Vagina (tissue), 2 donors: ENCODE measurements around the gene GRIK5. TPM values are rescaled to one million over a fixed set of nuclear protein-coding genes. Genes with fewer than 3 reads are reported as not detected.
A peak's percentile ranks its signal among the peaks of the same experiment; 100 is the strongest.
"Not testable (repeated sequence)": the region's sequence is repeated elsewhere in the genome, so short reads cannot be mapped to it uniquely, and the experiment has no call there.

Experiments used
- DNase-seq, 2 donors: peaks; one replicate each; pipeline ENCODE4 v3.0.0-alpha.2; 2017; ENCODE audit errors: extremely low spot score in 2 of 2
- H3K27ac ChIP-seq: fragments of 200-600 bp; sonication (generic); one replicate; pipeline ENCODE4 v1.5.1; 2019
- H3K27me3 ChIP-seq: fragments of 200-600 bp; sonication (generic); one replicate; pipeline ENCODE4 v1.5.1; 2019
- H3K36me3 ChIP-seq, 2 donors: fragments of 200-600 bp; sonication (generic); one replicate each; pipeline ENCODE4 v1.5.1; 2017 to 2019
- H3K4me1 ChIP-seq: fragments of 200-600 bp; sonication (generic); one replicate; pipeline ENCODE4 v1.5.1; 2019
- H3K4me3 ChIP-seq, 2 donors: fragments of 200-600 bp; sonication (generic); 1 replicate in 1 of 2; 2 replicates in 1 of 2; pipeline ENCODE4 v1.5.1; 2016 to 2019
- H3K9me3 ChIP-seq: fragments of 200-600 bp; sonication (generic); one replicate; pipeline ENCODE4 v1.5.1; 2019
- POLR2A ChIP-seq, 2 donors: fragments of 450-650 bp; IDR thresholded peaks; one replicate each; pipeline ENCODE4 v1.6.1; 2017; ENCODE audit warnings: antibody characterized with exemption in 2 of 2, mild to moderate bottlenecking in 2 of 2, moderate library complexity in 2 of 2
- POLR2AphosphoS5 ChIP-seq, 2 donors: sonication (generic); formaldehyde crosslinking; IDR thresholded peaks; one replicate each; pipeline ENCODE4 v1.9.0; 2017; ENCODE audit warnings: antibody characterized with exemption in 2 of 2, mild to moderate bottlenecking in 2 of 2, low read depth in 1 of 2; ENCODE audit not compliant: insufficient read depth in 1 of 2
- intact Hi-C: fragments of 100-400 bp; cut with DNase I; formaldehyde crosslinking; loops from one replicate; pipeline ENCODE4 v1.15.1; 2023
- total RNA-seq: library from RNA; depleted of rRNA; stranded (reverse); fragments of >200 nt; gene quantifications from one replicate; pipeline ENCODE4 v1.2.3, GENCODE V29; 2016
- TF ChIP-seq, protein P1 (sequence below), 3 experiments: fragments of 450-650 bp in 2 of 3; fragments of 200-600 bp in 1 of 3; sonication (generic) in 1 of 3; IDR thresholded peaks; one replicate each; pipeline ENCODE4 v1.5.1; 2017 to 2019; ENCODE audit warnings: antibody characterized with exemption in 3 of 3, mild to moderate bottlenecking in 2 of 3, moderate library complexity in 2 of 3

Gene GRIK5
- total RNA-seq, 1 donor from 2014 or later = 2.5 TPM

DNA sequence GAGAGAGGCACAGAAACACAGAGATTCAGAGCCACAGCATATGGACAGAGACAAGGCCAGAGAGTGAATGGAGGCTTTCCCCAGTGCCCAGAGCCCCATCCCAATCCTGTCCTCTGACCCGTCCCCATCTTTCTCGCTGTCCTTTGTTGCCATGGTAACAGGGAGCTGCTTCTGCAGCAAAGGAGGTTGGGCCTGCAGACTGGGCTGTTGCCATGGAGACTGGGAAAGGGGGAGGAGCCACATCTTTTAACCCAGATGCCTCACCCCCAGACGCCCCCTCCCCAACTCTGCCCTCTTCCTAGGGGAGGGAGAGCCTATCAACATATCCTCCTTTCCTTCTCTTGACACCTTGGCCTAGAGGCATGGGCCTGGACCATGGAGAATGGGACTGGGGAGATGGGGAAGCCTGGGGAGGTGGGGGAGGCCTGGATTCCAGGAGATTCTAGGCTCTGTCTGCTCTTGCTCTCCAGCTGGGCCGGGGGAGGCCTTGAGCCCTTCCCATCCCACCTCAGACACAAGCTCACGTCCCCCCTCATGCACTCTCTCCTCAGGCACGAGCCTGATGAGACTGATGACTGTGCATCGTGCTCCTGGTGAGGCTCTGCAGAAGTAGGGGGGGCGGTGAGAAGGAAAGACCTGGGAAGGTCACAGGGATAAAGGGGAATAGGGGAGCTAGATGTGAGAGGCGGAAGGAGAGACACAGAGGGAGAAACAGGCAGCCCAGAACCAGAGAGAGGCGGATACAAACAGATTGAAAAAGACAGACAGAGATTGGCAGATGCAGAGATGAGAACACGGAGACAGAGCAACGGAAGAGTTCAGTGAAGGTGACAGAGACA, 73.8 kb downstream of the GRIK5 start:
- intact Hi-C loops = no loop called here

DNA sequence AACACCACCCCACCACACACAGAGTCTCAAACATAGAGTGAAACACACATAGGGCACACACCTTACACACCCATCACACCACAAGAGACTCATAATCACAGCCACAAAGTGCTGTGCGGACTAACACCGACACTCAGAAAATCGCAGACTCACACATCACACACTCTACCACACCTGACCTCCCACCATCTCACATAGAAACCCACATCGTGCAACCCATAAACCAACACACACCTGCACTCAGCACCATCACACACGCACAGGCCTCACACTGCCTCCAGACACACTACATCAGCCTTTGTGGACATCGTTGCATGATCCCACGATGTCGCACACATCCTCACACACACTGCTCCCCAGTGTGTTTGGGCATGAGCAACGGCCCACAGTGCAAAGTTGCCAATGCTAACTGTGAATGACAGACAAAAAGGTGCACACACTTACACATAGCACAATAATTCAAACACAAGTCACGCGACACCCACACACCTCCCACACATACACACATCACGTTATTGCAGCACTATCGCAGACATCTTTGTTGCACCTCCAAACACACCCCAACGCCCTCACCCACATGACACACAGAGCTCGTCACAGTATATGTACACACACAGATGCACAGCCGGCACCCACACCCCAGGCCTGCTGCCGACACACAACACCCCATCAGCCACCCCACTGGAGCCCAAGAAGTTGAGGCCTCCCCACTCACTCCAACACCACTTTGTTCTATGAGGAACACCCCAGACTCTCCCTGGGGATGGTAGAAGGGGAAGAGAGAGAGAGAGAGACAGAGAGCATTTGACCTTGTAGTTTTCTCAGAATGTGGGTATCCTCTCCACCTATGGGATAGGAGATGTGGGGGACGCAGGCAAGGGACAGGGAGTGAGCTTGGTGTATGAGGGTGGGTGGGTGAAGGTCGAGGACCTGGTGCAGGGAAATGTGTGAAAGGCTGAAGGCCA, 74.7 kb downstream of the GRIK5 start:
- Histone ChIP-seq H3K27me3 (peaks cover 15% of the 10 kb centered on the region), H3K36me3 (no peaks in the 10 kb centered on the region), H3K27ac (no peak overlapping the region)

More for the DNA sequence above, 73.8 kb downstream of the GRIK5 start:
- Histone ChIP-seq H3K27ac (no peak overlapping the region), H3K27me3 (peaks cover 15% of the 10 kb centered on the region), H3K36me3 (no peaks in the 10 kb centered on the region), H3K9me3 (no peaks in the 10 kb centered on the region), H3K4me1 (peaks cover 15% of the 10 kb centered on the region), H3K4me3 (no peak overlapping the region)
- TF ChIP-seq POLR2AphosphoS5 (IDR thresholded peaks at IDR 0.05; ENCODE audit: insufficient read depth in 1 of 2, low read depth in 1 of 2) (no peak), POLR2A (IDR thresholded peaks at IDR 0.05) (no peak)
- TF ChIP-seq, protein P1, sequence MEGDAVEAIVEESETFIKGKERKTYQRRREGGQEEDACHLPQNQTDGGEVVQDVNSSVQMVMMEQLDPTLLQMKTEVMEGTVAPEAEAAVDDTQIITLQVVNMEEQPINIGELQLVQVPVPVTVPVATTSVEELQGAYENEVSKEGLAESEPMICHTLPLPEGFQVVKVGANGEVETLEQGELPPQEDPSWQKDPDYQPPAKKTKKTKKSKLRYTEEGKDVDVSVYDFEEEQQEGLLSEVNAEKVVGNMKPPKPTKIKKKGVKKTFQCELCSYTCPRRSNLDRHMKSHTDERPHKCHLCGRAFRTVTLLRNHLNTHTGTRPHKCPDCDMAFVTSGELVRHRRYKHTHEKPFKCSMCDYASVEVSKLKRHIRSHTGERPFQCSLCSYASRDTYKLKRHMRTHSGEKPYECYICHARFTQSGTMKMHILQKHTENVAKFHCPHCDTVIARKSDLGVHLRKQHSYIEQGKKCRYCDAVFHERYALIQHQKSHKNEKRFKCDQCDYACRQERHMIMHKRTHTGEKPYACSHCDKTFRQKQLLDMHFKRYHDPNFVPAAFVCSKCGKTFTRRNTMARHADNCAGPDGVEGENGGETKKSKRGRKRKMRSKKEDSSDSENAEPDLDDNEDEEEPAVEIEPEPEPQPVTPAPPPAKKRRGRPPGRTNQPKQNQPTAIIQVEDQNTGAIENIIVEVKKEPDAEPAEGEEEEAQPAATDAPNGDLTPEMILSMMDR (IDR thresholded peaks at IDR 0.05) = no peak
- no peak for DNase-seq

DNA sequence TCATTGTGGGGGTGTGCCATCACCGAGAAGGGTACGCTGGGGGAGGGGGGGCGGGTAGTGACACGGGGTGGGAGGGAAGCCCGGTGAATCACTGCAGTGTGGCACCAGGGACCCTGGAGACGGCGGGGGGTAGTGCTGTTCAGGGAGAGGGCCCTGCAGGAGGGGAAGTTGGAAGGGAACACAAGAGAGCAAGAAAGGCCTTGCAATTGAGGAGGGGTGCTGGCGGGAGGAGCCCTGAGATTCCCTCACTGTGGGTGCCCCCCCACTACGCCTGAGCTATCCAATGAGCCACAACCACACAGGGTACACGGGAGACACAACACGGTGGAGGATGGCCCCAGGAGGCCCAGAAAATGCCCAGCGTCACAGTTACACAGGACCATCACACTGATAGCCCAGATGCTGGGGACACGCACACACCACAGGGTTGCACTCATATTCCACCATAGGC, 75.5 kb downstream of the GRIK5 start:
- Histone ChIP-seq H3K36me3 (no peaks in the 10 kb centered on the region), H3K4me3 (peak overlapping the region; percentile 28 to 45), H3K9me3 (no peaks in the 10 kb centered on the region), H3K27ac (no peak overlapping the region), H3K27me3 (peaks cover 15% of the 10 kb centered on the region), H3K4me1 (peaks cover 15% of the 10 kb centered on the region)
- no peak for DNase-seq
- no peak for TF ChIP-seq POLR2AphosphoS5 (IDR thresholded peaks at IDR 0.05; ENCODE audit: insufficient read depth in 1 of 2, low read depth in 1 of 2)
- TF ChIP-seq, protein P1 (IDR thresholded peaks at IDR 0.05) = no peak
- no peak for TF ChIP-seq POLR2A (IDR thresholded peaks at IDR 0.05)
- intact Hi-C loops = no loop called here

More for the DNA sequence above, 74.7 kb downstream of the GRIK5 start:
- intact Hi-C loops = no loop called here
- H3K4me1 ChIP-seq = peaks cover 15% of the 10 kb centered on the region
- no peak overlapping the region for H3K4me3 ChIP-seq
- no peak for TF ChIP-seq POLR2A (IDR thresholded peaks at IDR 0.05)
- no peak for TF ChIP-seq POLR2AphosphoS5 (IDR thresholded peaks at IDR 0.05; ENCODE audit: insufficient read depth in 1 of 2, low read depth in 1 of 2)
- TF ChIP-seq, protein P1 (IDR thresholded peaks at IDR 0.05) = no peak
- DNase-seq = no peak
- no peaks in the 10 kb centered on the region for H3K9me3 ChIP-seq

DNA sequence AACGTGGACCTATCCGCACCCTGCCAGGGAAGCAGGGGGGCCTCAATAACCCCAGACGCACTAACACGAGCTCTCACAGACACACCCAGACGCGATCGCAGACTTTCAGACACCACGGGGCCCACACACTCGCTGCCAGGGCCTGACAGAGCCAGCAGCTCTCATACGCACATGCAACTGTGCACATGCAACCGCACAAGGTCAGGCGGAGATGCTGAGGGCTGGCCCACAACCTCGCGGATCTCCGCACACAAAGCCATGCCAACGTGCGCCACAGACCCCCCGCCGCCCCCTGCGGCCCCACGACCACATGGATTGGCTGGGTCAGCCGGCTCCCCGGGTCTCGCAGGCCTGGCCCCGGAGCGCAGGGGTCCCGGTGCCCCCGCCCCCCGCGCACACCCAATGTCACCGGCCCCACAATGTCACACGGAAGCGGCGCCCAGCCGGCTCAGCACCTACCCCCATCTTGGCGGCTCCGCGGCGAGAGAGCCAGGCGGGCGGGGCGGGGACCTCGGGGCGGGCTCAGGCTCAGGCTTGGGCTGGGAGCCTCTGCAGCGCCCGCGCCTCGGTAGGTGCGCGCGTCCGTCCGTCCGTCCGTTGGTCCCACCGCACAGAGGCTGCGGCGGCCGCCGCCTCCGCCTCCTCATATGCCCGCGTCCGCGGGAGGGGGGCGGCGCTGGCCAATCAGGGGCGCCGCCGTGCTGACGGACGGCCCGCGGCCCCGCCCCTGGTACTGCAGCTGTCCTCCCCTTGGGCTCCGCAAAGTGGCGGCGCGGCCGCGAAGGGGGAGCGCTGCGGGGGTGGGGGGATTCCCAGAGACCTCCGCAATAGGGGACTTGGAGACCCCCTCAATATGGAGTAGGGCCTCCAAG, 76.2 kb downstream of the GRIK5 start, which contains the start of gene ATP1A3:
Gene ATP1A3, minus strand, starts transcription at position 619 of the 872 bp plus-strand sequence. Its CDS starts 154 bp downstream, at position 465.
- H3K9me3 ChIP-seq = no peaks in the 10 kb centered on the region
- H3K4me3 ChIP-seq = peak within 1 kb of the TSS; percentile 28 to 45
- peaks cover 15% of the 10 kb centered on the region for H3K27me3 ChIP-seq
- peaks cover 15% of the 10 kb centered on the region for H3K4me1 ChIP-seq
- TF ChIP-seq POLR2AphosphoS5 (IDR thresholded peaks at IDR 0.05; ENCODE audit: insufficient read depth in 1 of 2, low read depth in 1 of 2) (no peak), POLR2A (IDR thresholded peaks at IDR 0.05) (no peak)
- TF ChIP-seq, protein P1 (IDR thresholded peaks at IDR 0.05) = no peak
- no peaks in the 10 kb centered on the region for H3K36me3 ChIP-seq
- no peak within 1 kb of the TSS for H3K27ac ChIP-seq
- no peak for DNase-seq
- intact Hi-C loops = no loop called here

DNA sequence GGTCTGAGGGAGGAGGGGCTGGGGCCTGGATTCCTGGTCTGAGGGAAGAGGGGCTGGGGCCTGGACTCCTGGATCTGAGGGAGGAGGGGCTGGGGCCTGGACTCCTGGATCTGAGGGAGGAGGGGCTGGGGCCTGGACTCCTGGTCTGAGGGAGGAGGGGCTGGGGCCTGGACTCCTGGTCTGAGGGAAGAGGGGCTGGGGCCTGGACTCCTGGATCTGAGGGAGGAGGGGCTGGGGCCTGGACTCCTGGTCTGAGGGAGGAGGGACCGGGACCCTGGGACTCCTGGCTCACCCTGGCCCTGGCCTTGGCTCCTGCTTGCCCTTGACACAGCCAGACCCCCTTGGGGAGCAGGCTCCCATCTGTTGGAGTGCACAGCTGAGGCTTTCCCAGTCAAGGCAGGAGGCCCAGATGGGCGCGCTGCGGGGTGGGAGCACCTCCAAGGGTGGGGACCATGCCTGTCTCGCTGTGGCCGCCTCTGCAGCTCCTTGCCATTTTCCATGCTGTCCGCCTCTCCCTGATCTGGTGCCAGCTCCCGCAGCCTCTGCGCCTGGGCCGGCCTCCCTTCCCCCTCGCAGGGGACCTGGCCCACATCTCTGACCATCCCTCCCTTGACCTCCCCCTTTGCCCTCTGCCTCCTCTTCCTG, 78.0 kb downstream of the GRIK5 start:
- H3K36me3 ChIP-seq, DNase-seq, H3K9me3 ChIP-seq, intact Hi-C loops, H3K27ac ChIP-seq, H3K4me3 ChIP-seq: not testable (repeated sequence)
- peaks cover 15% of the 10 kb centered on the region for H3K27me3 ChIP-seq
- H3K4me1 ChIP-seq = peaks cover 10% of the 10 kb centered on the region
